NCI-H774 (cell line): Measurements from ENCODE around the gene KRT4.
"Not testable (repeated sequence)": the region's sequence is repeated elsewhere in the genome, so short reads cannot be mapped to it uniquely, and the experiment has no call there.

Source experiments
- DNase-seq: peaks from one replicate; lab custom pipeline; 2025; lab: John Stamatoyannopoulos, UW

The KRT4 gene

GRCh38 chr12:52772772-52773171 is 41.1 kb downstream of the KRT4 start:
- no peak for DNase-seq

GRCh38 chr12:52772188-52772587 is 41.7 kb downstream of the KRT4 start:
- no peak for DNase-seq

GRCh38 chr12:52771505-52771904 is 42.4 kb downstream of the KRT4 start:
- no peak for DNase-seq

GRCh38 chr12:52771088-52771487 is 42.8 kb downstream of the KRT4 start:
- no peak for DNase-seq

DNA sequence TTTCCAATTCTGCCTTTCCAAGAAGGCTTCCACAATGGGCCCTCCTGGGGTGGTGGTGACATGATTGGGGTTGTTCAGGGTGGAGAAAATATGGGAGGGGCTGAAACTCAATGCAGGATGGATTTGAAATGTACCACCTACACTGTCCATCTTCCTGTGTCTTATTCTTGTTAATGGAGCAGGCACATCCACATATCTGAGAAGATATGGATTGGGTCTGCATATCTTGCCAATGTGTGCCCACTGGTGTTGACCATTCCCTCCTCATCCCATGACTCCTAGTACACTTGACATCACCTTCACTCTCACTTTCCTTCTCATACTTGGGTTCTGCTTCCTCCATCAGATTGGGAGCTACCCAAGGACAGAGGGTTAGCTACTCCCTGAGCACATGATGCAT is 44.0 kb downstream of the KRT4 start:
- no peak for DNase-seq

GRCh38 chr12:52769354-52769753 is 44.6 kb downstream of the KRT4 start:
- DNase-seq, result no peak

DNA sequence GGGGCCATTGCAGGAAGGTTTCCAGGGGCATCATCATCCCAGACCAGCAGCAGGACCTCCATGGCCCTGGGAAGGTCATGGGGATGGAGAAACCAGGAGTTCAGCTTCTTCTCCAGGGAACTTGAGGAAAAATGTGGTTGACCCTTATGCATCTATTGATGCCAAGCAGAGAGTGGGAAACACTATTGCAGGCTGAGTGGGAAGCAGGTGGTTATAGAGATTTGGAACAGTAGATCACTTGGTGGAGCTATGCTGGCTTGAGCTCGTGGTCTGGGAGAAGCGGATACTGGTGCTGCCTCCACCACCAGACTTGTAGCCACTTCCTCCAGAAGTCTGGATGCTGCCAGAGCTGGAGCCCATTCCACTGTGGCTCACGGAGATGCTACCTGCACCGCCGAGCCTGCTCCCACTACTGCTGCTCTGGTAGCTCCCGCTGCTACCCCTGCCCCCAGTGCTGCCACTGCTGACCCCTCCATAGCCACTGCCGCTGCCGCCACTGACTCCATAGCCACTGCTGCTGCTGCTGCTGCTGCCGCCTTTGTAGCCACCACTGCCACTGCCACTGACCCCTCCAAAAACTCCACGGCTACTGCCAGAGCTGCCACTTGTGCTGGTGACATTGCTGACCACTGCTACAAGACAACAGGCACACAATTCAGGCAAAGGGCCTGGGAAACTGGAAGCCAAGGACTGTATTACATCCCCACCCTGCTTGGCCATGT is 45.3 kb downstream of the KRT4 start:
- no peak for DNase-seq

- no peak for DNase-seq
These were observed 46.5 kb downstream of the KRT4 start for GRCh38 chr12:52767427-52767826.

DNA sequence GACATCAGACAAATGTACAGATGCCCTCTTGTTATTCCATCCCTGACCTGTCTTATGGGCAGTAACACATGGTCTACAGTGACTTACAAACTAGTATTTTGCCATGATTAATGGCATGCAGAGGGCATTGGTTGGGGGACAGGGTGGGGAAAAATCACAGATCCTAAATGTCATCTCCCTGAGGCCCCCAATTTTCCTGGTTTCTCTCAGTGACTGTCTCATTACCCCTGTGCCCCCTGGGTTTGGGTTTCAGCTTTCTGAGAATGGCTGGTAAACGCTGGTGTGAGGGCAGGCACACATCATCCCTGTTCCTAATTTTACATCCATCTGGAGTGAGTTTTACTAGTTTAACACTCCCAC is 46.9 kb downstream of the KRT4 start:
- DNase-seq, result no peak

DNA sequence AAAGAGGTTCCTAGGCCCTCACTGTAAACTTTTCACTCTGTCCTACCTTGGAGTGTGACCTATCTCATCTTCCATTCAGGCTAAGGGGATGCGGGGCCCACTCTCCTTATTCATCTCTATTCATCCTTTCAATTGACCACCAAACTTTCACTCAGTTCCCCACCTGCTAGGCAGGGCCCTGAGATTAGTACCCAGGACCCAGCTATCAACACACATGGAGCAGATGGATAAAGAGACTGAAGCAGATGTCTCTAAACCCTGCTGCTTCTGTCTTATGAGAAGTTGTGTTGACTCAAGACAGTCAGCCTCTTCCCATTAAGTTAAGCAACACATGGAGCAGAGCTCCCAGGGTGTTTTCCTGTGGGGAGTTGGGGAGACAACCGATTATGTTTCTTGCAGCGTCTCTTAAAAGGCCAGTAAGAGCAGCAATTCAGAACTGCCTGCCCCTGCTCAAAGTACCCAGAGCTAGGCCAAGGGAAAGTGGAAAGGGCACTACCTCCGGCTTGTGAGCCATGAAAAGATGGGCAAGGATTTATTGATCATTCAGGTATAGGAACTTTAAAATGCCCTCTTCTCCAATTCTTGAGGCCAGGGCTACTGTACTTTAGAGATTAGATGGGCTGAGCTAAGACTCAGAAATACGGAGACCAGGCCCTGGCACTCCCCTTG is 47.4 kb downstream of the KRT4 start:
- DNase-seq, result no peak

DNA sequence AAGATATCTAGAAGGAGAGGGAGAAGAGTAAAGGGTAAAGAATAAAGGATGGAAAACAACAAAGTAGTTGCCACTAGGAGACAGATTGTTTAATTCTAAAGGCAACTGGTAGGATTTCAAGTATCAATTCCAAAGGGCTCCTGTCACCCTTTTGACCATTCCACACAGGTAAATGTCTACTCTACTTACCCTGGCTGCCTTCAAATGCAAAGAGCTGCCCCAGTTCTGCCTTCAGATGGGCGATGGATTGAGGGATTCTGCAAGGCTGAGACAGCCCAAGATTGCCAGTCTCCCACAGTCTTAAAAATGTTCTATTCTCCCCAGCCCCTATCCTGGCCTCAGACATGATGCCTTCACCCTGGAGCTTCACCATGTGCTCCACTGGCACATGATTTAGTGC is 48.2 kb downstream of the KRT4 start:
- DNase-seq, result no peak

DNA sequence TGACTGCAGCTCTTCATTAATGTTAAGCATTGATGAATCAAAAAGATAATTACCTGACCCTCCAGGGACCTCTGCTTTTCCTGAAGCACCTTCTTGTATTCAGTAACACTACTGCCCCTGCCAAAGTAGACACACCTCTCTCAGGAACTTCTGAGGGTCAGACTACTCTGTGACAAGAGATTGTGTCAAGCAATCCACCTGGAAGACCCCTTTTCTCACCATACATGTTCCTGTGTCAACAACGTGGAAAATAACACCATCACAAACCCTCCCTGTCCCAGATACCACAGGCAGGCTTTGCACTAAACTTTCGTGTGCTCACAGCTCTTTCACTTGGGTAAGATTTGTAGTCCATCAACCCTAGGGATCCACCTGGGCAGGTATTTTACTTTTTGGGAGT is 49.9 kb downstream of the KRT4 start:
- DNase-seq, result no peak

DNA sequence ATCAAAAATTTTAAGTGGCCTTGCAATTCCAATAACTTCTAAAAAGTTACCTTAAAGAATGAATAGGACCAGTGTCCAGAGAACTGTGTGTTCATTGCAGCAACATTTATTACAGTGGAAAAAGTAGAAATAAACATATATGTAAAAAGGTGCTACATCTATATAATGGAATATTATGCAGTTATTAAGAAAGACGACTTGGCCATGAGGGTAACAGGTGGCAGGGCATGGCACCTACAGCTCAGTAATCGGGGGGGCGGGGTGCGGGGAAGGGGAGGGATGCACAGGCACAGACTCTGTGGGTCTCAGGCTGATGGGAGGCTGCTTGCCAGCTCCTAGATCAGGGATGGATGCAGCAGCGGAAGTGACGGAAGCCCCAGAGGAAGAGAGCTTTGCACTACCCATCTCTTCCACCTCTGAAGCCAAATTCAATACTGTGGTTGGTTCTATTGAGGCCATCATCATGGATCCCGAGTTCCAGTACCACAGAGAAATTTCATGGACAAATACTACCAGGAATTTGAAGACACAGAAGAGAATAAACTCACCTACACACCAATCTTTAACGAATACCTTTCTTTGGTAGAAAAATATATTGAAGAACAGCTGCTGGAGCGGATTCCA is 50.8 kb downstream of the KRT4 start:
- DNase-seq, result no peak

DNA sequence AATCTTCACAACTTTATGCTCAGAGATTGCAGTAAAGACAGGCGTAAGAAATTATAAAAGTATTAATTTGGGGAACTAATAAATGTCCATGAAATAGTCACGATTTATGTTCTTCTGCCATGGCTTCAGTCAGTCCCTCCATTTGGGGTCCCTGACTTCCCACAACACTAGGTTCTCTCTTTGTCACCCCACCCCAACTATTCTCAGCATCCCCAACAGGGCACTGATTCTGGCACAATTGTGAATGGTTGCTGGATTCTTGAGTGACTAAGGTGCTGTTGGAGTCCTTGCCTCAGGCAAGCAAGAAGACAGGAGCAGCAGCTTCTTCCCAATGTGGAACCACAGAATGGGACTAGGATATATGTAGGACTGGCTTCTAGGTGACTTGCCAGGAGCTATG is 52.1 kb downstream of the KRT4 start:
- DNase-seq, result no peak

- not testable (repeated sequence) for DNase-seq
These were observed 52.7 kb downstream of the KRT4 start for GRCh38 chr12:52761218-52761617.

DNA sequence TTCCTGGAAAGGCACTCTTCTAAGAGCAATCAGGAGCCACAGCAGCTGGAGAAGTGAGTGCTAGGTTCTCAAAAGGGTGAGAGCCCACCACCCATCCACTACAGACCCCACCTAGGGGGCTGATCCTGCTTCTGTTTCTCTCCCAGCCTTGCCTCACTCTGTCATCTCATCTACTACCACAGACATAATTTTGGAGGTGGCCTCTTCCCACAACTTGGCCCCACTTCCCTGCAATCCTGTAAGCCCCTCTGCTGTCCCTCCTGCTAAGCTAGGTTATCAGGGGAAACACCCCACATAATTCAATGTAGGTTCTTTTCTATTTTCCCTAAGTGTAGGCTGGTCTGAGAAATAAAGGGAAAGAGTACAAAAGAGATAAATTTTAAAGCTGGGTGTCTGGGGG is 53.3 kb downstream of the KRT4 start:
- no peak for DNase-seq

- no peak for DNase-seq
These were observed 54.2 kb downstream of the KRT4 start for GRCh38 chr12:52759695-52760094.

DNA sequence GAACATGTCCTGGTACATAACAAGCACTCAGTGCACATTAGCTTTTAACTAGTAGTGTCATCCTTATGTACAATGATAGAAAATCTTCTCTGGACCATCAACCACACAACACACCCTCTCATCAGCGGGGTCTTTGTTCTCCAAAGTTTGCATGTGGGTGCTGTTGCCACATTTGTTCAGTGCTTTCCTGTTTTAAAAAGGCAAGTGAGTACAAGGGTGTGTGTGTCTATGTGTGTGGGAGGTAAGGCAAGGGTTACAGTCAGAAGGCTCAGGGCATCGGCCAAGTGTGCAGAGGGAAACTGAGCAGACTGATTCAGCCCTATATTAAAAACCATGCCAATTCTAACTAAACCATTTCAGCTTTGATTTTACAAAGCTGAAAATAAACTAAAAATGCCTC is 54.7 kb downstream of the KRT4 start:
- DNase-seq, result no peak

DNA sequence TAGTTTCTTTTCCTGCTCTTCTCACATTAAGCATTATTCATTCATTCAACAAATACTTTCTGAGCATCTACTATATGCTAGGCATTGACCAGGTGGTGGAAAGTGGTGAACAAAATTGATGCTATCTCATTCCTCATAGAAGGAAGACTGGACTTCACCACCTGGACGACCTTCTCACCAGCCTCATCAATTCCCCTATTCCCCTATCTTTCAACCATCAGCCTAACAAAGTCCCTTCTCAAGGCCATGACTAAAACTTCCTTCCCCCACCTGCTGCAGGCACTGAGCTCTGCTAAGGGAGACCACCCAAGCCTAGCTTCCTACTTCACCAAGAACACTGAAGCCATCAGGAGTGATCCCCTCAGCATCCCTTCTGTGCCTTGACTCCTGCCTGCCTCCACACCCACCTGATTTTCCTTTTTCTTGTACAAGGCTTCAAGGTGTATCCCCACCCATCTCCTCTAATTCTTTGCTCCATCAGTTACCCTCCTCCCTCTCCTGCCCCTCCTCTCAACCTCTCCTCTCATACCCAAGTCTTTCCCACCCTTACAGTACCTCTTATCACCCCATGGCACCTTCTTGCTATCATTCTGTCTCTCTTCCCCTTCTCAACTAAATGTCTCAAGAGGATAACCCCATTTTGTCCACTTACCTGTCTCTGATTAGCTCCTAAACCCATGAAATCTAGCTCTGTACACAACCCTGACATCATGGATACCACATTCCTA is 56.3 kb downstream of the KRT4 start:
- no peak for DNase-seq
